Naive thymus-derived CD4-positive, alpha-beta T cell (primary cell): ENCODE measurements around the gene PPP6R3. TPM values are rescaled to one million over a fixed set of nuclear protein-coding genes. Genes with fewer than 3 reads are reported as not detected.

Experiments
- ATAC-seq: fragments of 150-1000 bp; cut with Tn5 transposase; 2 replicates; pipeline ENCODE4 v1.10.0; 2021; ENCODE audit warnings: mild to moderate bottlenecking, moderate library complexity
- CTCF ChIA-PET: fragments of 350-600 bp; sonication (Branson Sonifier 250); formaldehyde crosslinking; loops from one replicate; lab custom pipeline; 2021; ENCODE audit warnings: antibody characterized with exemption; lab: Charles Lee
- POLR2A ChIA-PET: fragments of 350-600 bp; sonication (Branson Sonifier 250); formaldehyde crosslinking; loops from one replicate; lab custom pipeline; 2021; ENCODE audit warnings: antibody characterized with exemption, inconsistent platforms; lab: Charles Lee
- DNase-seq, 9 donors: peaks; one replicate each; pipeline versions ENCODE4 v3.0.0 to v3.0.0-alpha.2; 2020 to 2022; ENCODE audit warnings: mixed read lengths in 1 of 9
- H3K27ac ChIP-seq: one replicate; pipeline ENCODE4 v1.7.0; 2013; ENCODE audit warnings: mild to moderate bottlenecking, low read depth, low read length, moderate library complexity
- H3K27me3 ChIP-seq, 2 donors: one replicate each; pipeline ENCODE4 v1.7.0; 2013; ENCODE audit warnings: low read length in 2 of 2, mild to moderate bottlenecking in 2 of 2, moderate library complexity in 2 of 2; ENCODE audit not compliant: control insufficient read depth in 2 of 2, insufficient read depth in 2 of 2
- H3K36me3 ChIP-seq, 3 experiments: 1 replicate in 2 of 3; 2 replicates in 1 of 3; pipeline ENCODE4 v1.7.0; 2013; ENCODE audit warnings: low read length in 3 of 3, mild to moderate bottlenecking in 3 of 3, moderate library complexity in 1 of 3; ENCODE audit not compliant: insufficient read depth in 3 of 3, control insufficient read depth in 2 of 3
- H3K4me1 ChIP-seq, 2 donors: one replicate each; pipeline ENCODE4 v1.7.0; 2013; ENCODE audit warnings: low read length in 2 of 2, mild to moderate bottlenecking in 2 of 2, moderate library complexity in 1 of 2; ENCODE audit not compliant: control insufficient read depth in 2 of 2, insufficient read depth in 2 of 2
- H3K4me3 ChIP-seq: 2 replicates; pipeline ENCODE4 v1.7.0; 2013; ENCODE audit warnings: mild to moderate bottlenecking, low read length
- H3K9me3 ChIP-seq, 3 experiments: 1 replicate in 2 of 3; 2 replicates in 1 of 3; pipeline ENCODE4 v1.7.0; 2013; ENCODE audit warnings: low read length in 3 of 3; ENCODE audit not compliant: control insufficient read depth in 2 of 3
- H3K27ac Mint-ChIP-seq, 9 donors: one replicate each; pipeline ENCODE4 v1.8.0; 2020 to 2022; ENCODE audit warnings: mixed read lengths in 9 of 9, mild to moderate bottlenecking in 8 of 9, moderate library complexity in 5 of 9, inconsistent platforms in 2 of 9
- H3K27me3 Mint-ChIP-seq, 5 donors: one replicate each; pipeline ENCODE4 v1.8.0; 2021 to 2022; ENCODE audit warnings: mixed read lengths in 5 of 5, mild to moderate bottlenecking in 1 of 5
- H3K36me3 Mint-ChIP-seq, 5 donors: one replicate each; pipeline ENCODE4 v1.8.0; 2020 to 2022; ENCODE audit warnings: mixed read lengths in 5 of 5, mild to moderate bottlenecking in 3 of 5, inconsistent platforms in 1 of 5
- H3K4me1 Mint-ChIP-seq, 7 donors: one replicate each; pipeline ENCODE4 v1.8.0; 2020 to 2022; ENCODE audit warnings: mixed read lengths in 7 of 7, mild to moderate bottlenecking in 3 of 7, inconsistent platforms in 1 of 7
- H3K4me3 Mint-ChIP-seq, 10 donors: one replicate each; pipeline ENCODE4 v1.8.0; 2020 to 2022; ENCODE audit warnings: mild to moderate bottlenecking in 10 of 10, mixed read lengths in 10 of 10, moderate library complexity in 6 of 10, inconsistent platforms in 2 of 10
- H3K9me3 Mint-ChIP-seq, 11 donors: one replicate each; pipeline ENCODE4 v1.8.0; 2020 to 2022; ENCODE audit warnings: mixed read lengths in 11 of 11, mild to moderate bottlenecking in 4 of 11, inconsistent platforms in 1 of 11, moderate library complexity in 1 of 11
- intact Hi-C, 2 donors: fragments of 100-400 bp; cut with micrococcal nuclease; formaldehyde crosslinking; loops; one replicate each; pipeline ENCODE4 v1.15.1; 2023
- polyA plus RNA-seq, 2 donors: library from polyadenylated mRNA; unstranded; fragments of 300-500 nt; fragmentation: Illumina TruSeq; gene quantifications; one replicate each; pipeline ENCODE4 v1.2.3, GENCODE V29; 2021
- total RNA-seq, 6 experiments: library from RNA in 5 of 6; stranded (reverse) in 5 of 6; gene quantifications; 1 replicate in 5 of 6; 2 replicates in 1 of 6; pipeline ENCODE4 v1.2.3 and lab custom pipeline; 2021 to 2026

Gene PPP6R3
- total and polyA plus RNA-seq, 7 experiments from 2014 or later: 43.5 to 159 (median 133) TPM

GRCh38 chr11:68416070-68416578, 44.4 kb upstream of the PPP6R3 start:
- ATAC-seq (no peak), DNase-seq (no peak)
- Mint-ChIP-seq H3K27ac (no peak overlapping the region), H3K27me3 (no peaks in the 10 kb centered on the region), H3K9me3 (no peaks in the 10 kb centered on the region), H3K36me3 (peaks cover 0 to 16% (median 8%) of the 10 kb centered on the region in 5 donors), H3K4me3 (no peak overlapping the region), H3K4me1 (no peaks in the 10 kb centered on the region)
- POLR2A ChIA-PET: no interaction called here
- Histone ChIP-seq H3K27me3 (no peaks in the 10 kb centered on the region), H3K9me3 (no peaks in the 10 kb centered on the region), H3K4me1 (no peaks in the 10 kb centered on the region), H3K4me3 (no peak overlapping the region), H3K27ac (no peak overlapping the region), H3K36me3 (peaks cover 0 to 6% (median 0%) of the 10 kb centered on the region in 3 experiments)
- intact Hi-C loops: no loop called here
- CTCF ChIA-PET: no interaction called here

GRCh38 chr11:68418648-68419047, 41.9 kb upstream of the PPP6R3 start:
- intact Hi-C loops: no loop called here
- H3K27ac Mint-ChIP-seq: no peak overlapping the region
- no peaks in the 10 kb centered on the region for H3K4me1 Mint-ChIP-seq
- H3K36me3 Mint-ChIP-seq: peaks cover 0 to 12% (median 8%) of the 10 kb centered on the region in 5 donors
- H3K27me3 Mint-ChIP-seq: no peaks in the 10 kb centered on the region
- no peak for DNase-seq
- no peak for ATAC-seq
- no peak overlapping the region for H3K4me3 Mint-ChIP-seq
- Histone ChIP-seq H3K4me1 (no peaks in the 10 kb centered on the region), H3K4me3 (no peak overlapping the region), H3K27me3 (no peaks in the 10 kb centered on the region), H3K27ac (no peak overlapping the region), H3K36me3 (no peaks in the 10 kb centered on the region), H3K9me3 (no peaks in the 10 kb centered on the region)
- CTCF ChIA-PET: no interaction called here
- POLR2A ChIA-PET: no interaction called here
- no peaks in the 10 kb centered on the region for H3K9me3 Mint-ChIP-seq

- no peak for DNase-seq
- Mint-ChIP-seq H3K9me3 (no peaks in the 10 kb centered on the region), H3K4me3 (no peak overlapping the region), H3K36me3 (peaks cover 0 to 9% (median 7%) of the 10 kb centered on the region in 5 donors), H3K4me1 (no peaks in the 10 kb centered on the region), H3K27ac (no peak overlapping the region), H3K27me3 (no peaks in the 10 kb centered on the region)
- no peaks in the 10 kb centered on the region for H3K36me3 ChIP-seq
- ChIA-PET CTCF (no interaction called here), POLR2A (no interaction called here)
- no peaks in the 10 kb centered on the region for H3K9me3 ChIP-seq
- no peaks in the 10 kb centered on the region for H3K4me1 ChIP-seq
- ATAC-seq: no peak
- intact Hi-C loops: no loop called here
- no peak overlapping the region for H3K27ac ChIP-seq
- H3K27me3 ChIP-seq: no peaks in the 10 kb centered on the region
- no peak overlapping the region for H3K4me3 ChIP-seq
Measured at GRCh38 chr11:68420171-68420570, 40.4 kb upstream of the PPP6R3 start.

- Mint-ChIP-seq H3K36me3 (peaks cover 0 to 21% (median 9%) of the 10 kb centered on the region in 5 donors), H3K4me1 (no peaks in the 10 kb centered on the region), H3K9me3 (peaks cover 0 to 4% (median 1%) of the 10 kb centered on the region in 11 donors), H3K27ac (no peak overlapping the region), H3K27me3 (no peaks in the 10 kb centered on the region), H3K4me3 (no peak overlapping the region)
- CTCF ChIA-PET: no interaction called here
- H3K4me3 ChIP-seq: no peak overlapping the region
- no peak overlapping the region for H3K27ac ChIP-seq
- H3K27me3 ChIP-seq: no peaks in the 10 kb centered on the region
- H3K4me1 ChIP-seq: no peaks in the 10 kb centered on the region
- no peaks in the 10 kb centered on the region for H3K36me3 ChIP-seq
- DNase-seq: no peak
- POLR2A ChIA-PET: no interaction called here
- intact Hi-C loops: no loop called here
- ATAC-seq: no peak
- H3K9me3 ChIP-seq: no peaks in the 10 kb centered on the region
Measured at GRCh38 chr11:68423481-68423880, 37.1 kb upstream of the PPP6R3 start.

GRCh38 chr11:68424101-68424632, 36.4 kb upstream of the PPP6R3 start:
- Histone ChIP-seq H3K27me3 (no peaks in the 10 kb centered on the region), H3K36me3 (peaks cover 0 to 2% (median 0%) of the 10 kb centered on the region in 3 experiments), H3K27ac (no peak overlapping the region), H3K4me3 (no peak overlapping the region), H3K9me3 (peaks cover 0 to 2% (median 0%) of the 10 kb centered on the region in 3 experiments), H3K4me1 (no peaks in the 10 kb centered on the region)
- Mint-ChIP-seq H3K36me3 (peaks cover 0 to 24% (median 14%) of the 10 kb centered on the region in 5 donors), H3K27me3 (no peaks in the 10 kb centered on the region), H3K9me3 (peaks cover 0 to 8% (median 5%) of the 10 kb centered on the region in 11 donors), H3K27ac (no peak overlapping the region), H3K4me1 (no peaks in the 10 kb centered on the region), H3K4me3 (no peak overlapping the region)
- ATAC-seq (no peak), DNase-seq (no peak)
- CTCF ChIA-PET: no interaction called here
- POLR2A ChIA-PET: no interaction called here
- intact Hi-C loops: no loop called here

GRCh38 chr11:68424981-68425865, 35.3 kb upstream of the PPP6R3 start:
- Histone ChIP-seq H3K27me3 (no peaks in the 10 kb centered on the region), H3K36me3 (peaks cover 0 to 8% (median 0%) of the 10 kb centered on the region in 3 experiments), H3K27ac (no peak overlapping the region), H3K4me1 (no peaks in the 10 kb centered on the region), H3K9me3 (peaks cover 0 to 11% (median 3%) of the 10 kb centered on the region in 3 experiments), H3K4me3 (no peak overlapping the region)
- Mint-ChIP-seq H3K36me3 (peaks cover 7 to 32% (median 19%) of the 10 kb centered on the region in 5 donors), H3K4me3 (no peak overlapping the region), H3K9me3 (peaks cover 0 to 18% (median 10%) of the 10 kb centered on the region in 11 donors), H3K27ac (no peak overlapping the region), H3K27me3 (no peaks in the 10 kb centered on the region), H3K4me1 (no peaks in the 10 kb centered on the region)
- DNase-seq: no peak
- no peak for ATAC-seq
- ChIA-PET POLR2A (no interaction called here), CTCF (no interaction called here)
- intact Hi-C loops: no loop called here
